T-helper 17 cell (primary cell): ENCODE results near the gene SLC25A26. TPM values are rescaled to one million over a fixed set of nuclear protein-coding genes. Genes with fewer than 3 reads are reported as not detected.

ENCODE experiments used
- ATAC-seq: fragments of 150-1000 bp; cut with Tn5 transposase; 2 replicates; pipeline ENCODE4 v1.10.0; 2021; ENCODE audit warnings: mild to moderate bottlenecking, moderate library complexity
- DNase-seq, 3 donors: peaks; one replicate each; pipeline versions ENCODE4 v3.0.0 to v3.0.0-alpha.2; 2020 to 2021
- H3K9me3 ChIP-seq: one replicate; pipeline ENCODE4 v1.7.0; 2013; ENCODE audit warnings: low read length, mild to moderate bottlenecking; ENCODE audit not compliant: control insufficient read depth, poor library complexity, severe bottlenecking
- H3K27ac Mint-ChIP-seq: one replicate; pipeline ENCODE4 v1.8.0; 2022; ENCODE audit warnings: mild to moderate bottlenecking, moderate library complexity, mixed read lengths
- H3K27me3 Mint-ChIP-seq: one replicate; pipeline ENCODE4 v1.8.0; 2022; ENCODE audit warnings: mixed read lengths
- H3K36me3 Mint-ChIP-seq: one replicate; pipeline ENCODE4 v1.8.0; 2022; ENCODE audit warnings: low read depth, mixed read lengths
- H3K4me1 Mint-ChIP-seq: one replicate; pipeline ENCODE4 v1.8.0; 2022; ENCODE audit warnings: mild to moderate bottlenecking, mixed read lengths
- H3K4me3 Mint-ChIP-seq: one replicate; pipeline ENCODE4 v1.8.0; 2022; ENCODE audit warnings: mild to moderate bottlenecking, moderate library complexity, mixed read lengths
- total RNA-seq, 4 donors: library from RNA in 2 of 4; stranded (reverse) in 2 of 4; gene quantifications; one replicate each; pipeline ENCODE4 v1.2.3 and lab custom pipeline; 2022 to 2026

Gene SLC25A26
- total RNA-seq, 2 donors from 2014 or later = 20.7 to 21.6 TPM

DNA sequence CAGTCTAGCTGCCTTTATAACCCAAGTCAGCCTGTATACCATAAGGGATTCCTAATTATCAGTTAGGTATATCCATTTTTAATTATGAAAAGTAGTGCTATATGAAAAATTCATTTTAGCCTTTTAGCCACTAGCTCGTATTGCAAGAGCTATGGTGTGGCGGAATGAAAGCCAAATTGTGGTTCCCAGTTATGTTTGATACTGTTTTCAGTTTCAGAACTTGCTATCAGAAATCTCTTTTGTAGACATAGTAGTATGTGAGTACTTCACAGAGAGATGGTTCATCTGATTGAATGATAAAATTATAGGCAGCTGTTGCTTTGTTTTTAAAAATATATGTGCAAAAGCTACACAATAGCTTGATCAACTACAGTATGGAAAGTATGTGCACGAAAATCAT is 134.6 kb downstream of the SLC25A26 start:
- Mint-ChIP-seq H3K4me3 (no peak overlapping the region), H3K27me3 (no peaks in the 10 kb centered on the region), H3K4me1 (peaks cover 4% of the 10 kb centered on the region), H3K27ac (peak overlapping the region; percentile 53), H3K36me3 (peaks cover 4% of the 10 kb centered on the region)
- ATAC-seq (no peak), DNase-seq (no peak)
- H3K9me3 ChIP-seq = no peaks in the 10 kb centered on the region

- no peaks in the 10 kb centered on the region for H3K9me3 ChIP-seq
- Mint-ChIP-seq H3K4me1 (peaks cover 4% of the 10 kb centered on the region), H3K27me3 (no peaks in the 10 kb centered on the region), H3K27ac (peak overlapping the region; percentile 27), H3K36me3 (peaks cover 4% of the 10 kb centered on the region), H3K4me3 (no peak overlapping the region)
- no peak for ATAC-seq
- no peak for DNase-seq
Measured at GRCh38 chr3:66355997-66356396, 135.2 kb downstream of the SLC25A26 start.

DNA sequence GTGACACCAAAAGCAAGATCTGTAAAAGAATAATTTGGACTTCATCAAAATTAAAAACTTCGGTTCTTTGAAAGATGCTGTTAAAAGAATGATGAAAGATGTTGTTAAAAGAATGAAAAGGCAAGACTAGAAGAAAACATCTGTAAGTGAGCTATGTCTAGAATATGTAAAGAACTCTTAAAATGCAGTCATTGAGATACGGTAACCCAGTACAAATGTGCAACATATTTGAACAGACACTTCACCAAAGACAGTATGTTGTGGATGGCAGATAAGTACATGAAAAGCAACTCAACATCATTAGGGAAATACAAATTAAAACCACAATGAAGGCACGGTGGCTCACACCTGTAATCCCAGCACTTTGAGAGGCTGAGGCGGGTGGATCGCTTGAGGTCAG is 140.6 kb downstream of the SLC25A26 start:
- H3K4me1 Mint-ChIP-seq = peaks cover 2% of the 10 kb centered on the region

GRCh38 chr3:66362541-66362941 is 141.7 kb downstream of the SLC25A26 start:
- Mint-ChIP-seq H3K36me3 (no peaks in the 10 kb centered on the region), H3K27ac (peak overlapping the region; percentile 80), H3K27me3 (no peaks in the 10 kb centered on the region), H3K4me1 (peaks cover 2% of the 10 kb centered on the region), H3K4me3 (no peak overlapping the region)
- DNase-seq = no peak
- no peak for ATAC-seq
- no peaks in the 10 kb centered on the region for H3K9me3 ChIP-seq

More for the DNA sequence above, 140.6 kb downstream of the SLC25A26 start:
- ATAC-seq (no peak), DNase-seq (no peak)
- H3K27ac Mint-ChIP-seq = no peak overlapping the region
- H3K27me3 Mint-ChIP-seq = no peaks in the 10 kb centered on the region
- H3K36me3 Mint-ChIP-seq = no peaks in the 10 kb centered on the region
- H3K9me3 ChIP-seq = no peaks in the 10 kb centered on the region
- H3K4me3 Mint-ChIP-seq = no peak overlapping the region

DNA sequence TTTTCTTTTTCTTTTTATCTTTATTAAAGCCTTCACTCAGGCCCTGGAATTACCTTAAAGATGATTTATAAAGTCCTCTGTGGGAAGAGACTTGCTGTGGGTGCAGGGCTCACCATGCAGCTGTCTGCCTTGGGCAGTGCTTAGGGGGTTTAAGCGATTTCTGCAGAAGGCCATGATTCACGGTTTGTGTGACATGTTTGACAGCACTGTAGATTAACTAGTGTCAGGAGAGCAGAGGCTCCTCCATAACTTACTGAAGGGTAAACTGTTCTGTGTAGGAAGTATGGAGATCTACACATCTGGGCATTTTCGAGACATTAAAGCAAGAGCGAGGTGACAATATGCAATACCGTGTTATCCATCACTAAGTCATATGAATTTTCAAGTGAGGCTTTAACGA is 142.3 kb downstream of the SLC25A26 start:
- no peaks in the 10 kb centered on the region for H3K9me3 ChIP-seq
- no peak overlapping the region for H3K4me3 Mint-ChIP-seq
- peaks cover 2% of the 10 kb centered on the region for H3K4me1 Mint-ChIP-seq
- peak overlapping the region; percentile 80 for H3K27ac Mint-ChIP-seq
- no peaks in the 10 kb centered on the region for H3K27me3 Mint-ChIP-seq
- DNase-seq (no peak), ATAC-seq (no peak)
- peaks cover under 1% of the 10 kb centered on the region for H3K36me3 Mint-ChIP-seq

DNA sequence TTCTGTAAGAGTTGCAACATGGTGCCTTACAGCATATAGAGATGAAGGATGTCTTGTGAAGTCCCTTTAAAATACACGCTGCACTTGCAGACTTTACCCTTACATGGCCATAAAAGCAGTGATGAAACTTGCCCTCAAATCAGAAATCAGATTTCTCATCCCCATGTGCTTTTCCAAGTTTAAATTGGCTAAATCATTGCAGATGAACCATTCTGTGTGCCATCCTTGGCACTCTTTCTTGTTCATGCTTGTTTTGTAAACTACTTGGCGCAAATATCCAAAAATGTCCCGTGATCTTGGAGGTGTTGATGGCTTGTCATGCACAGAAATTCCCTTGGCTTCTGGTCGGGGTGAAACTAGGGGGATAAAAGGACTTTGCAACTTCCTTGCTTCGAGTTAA is 144.3 kb downstream of the SLC25A26 start:
- Mint-ChIP-seq H3K27me3 (no peaks in the 10 kb centered on the region), H3K4me1 (peaks cover 2% of the 10 kb centered on the region), H3K27ac (peak overlapping the region; percentile 77), H3K36me3 (peaks cover 2% of the 10 kb centered on the region), H3K4me3 (no peak overlapping the region)
- DNase-seq (no peak), ATAC-seq (no peak)
- no peaks in the 10 kb centered on the region for H3K9me3 ChIP-seq

GRCh38 chr3:66366747-66367146 is 145.9 kb downstream of the SLC25A26 start:
- peak overlapping the region; percentile 77 for H3K27ac Mint-ChIP-seq

DNA sequence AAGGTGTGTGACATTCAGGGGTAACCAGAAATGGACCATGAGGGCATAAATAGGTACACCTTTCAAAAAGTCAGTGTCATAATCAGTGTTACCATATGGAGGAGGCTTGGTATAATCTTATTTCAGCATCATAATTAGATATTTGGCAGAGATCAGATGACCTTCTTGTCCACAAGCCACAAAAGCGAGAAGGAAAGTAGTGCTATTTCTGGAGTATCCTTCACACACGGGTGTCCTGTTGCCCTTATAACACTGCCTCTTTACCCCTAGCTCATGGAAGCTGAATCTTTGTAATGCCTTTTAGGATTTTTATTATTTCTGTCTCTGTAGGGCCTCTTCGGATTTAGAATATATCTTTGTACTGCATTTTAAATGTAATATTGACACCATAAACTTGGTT is 147.2 kb downstream of the SLC25A26 start:
- no peak for ATAC-seq
- H3K27me3 Mint-ChIP-seq = no peaks in the 10 kb centered on the region

More at GRCh38 chr3:66366747-66367146, 145.9 kb downstream of the SLC25A26 start:
- H3K4me1 Mint-ChIP-seq = peaks cover 9% of the 10 kb centered on the region
- H3K27me3 Mint-ChIP-seq = no peaks in the 10 kb centered on the region
- no peaks in the 10 kb centered on the region for H3K9me3 ChIP-seq
- peaks cover 5% of the 10 kb centered on the region for H3K36me3 Mint-ChIP-seq
- ATAC-seq (no peak), DNase-seq (no peak)
- no peak overlapping the region for H3K4me3 Mint-ChIP-seq

DNA sequence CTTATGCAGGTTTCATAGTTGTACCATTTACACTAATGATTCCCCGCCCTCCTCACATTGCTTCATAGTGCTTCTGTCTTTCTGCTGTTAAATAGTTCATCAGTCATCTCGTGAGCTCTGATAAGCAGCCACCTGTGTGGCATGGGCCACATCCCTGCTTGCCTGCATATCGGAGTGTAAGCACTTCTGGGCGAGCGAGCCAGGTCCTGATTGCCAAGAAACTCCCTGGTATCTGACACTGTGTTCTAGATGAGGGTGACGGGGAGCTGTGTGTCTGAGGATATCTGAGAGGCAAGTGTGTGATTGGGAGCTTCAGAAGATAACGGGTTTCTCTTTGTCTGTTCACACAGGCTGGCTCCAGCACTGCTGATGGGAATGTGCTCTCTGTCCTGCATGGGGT is 149.4 kb downstream of the SLC25A26 start:
- peaks cover 5% of the 10 kb centered on the region for H3K36me3 Mint-ChIP-seq
- DNase-seq (no peak), ATAC-seq (no peak)
- H3K9me3 ChIP-seq = no peaks in the 10 kb centered on the region
- H3K4me3 Mint-ChIP-seq = no peak overlapping the region
- H3K27me3 Mint-ChIP-seq = no peaks in the 10 kb centered on the region
- H3K27ac Mint-ChIP-seq = peak overlapping the region; percentile 82
- peaks cover 7% of the 10 kb centered on the region for H3K4me1 Mint-ChIP-seq

More for the DNA sequence above, 147.2 kb downstream of the SLC25A26 start:
- no peak for DNase-seq
- H3K4me3 Mint-ChIP-seq = no peak overlapping the region
- H3K9me3 ChIP-seq = no peaks in the 10 kb centered on the region
- H3K36me3 Mint-ChIP-seq = peaks cover 5% of the 10 kb centered on the region
- H3K27ac Mint-ChIP-seq = peak overlapping the region; percentile 63
- peaks cover 9% of the 10 kb centered on the region for H3K4me1 Mint-ChIP-seq

DNA sequence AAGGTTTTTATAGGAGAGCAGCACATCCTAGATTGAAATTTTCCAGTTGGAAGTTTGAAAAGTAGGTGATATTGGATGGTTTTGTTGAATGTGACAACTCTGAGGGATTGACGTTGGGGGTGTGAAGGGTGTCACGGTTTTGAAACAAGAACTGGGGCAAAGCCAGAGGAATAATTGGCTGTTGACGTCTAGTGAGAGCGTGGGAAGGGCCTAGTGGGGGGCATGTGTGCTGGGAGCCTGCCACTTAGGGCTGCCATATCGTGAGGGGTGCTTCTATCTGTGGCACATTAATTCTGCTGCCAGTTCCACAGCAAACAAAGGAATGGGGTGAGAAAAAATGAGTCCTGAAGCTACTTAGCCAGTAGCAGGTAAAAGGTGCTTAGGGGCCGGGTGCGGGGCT is 150.6 kb downstream of the SLC25A26 start:
- Mint-ChIP-seq H3K27me3 (no peaks in the 10 kb centered on the region), H3K4me1 (peaks cover 11% of the 10 kb centered on the region), H3K36me3 (peaks cover 5% of the 10 kb centered on the region), H3K4me3 (no peak overlapping the region), H3K27ac (no peak overlapping the region)
- no peak for DNase-seq
- ATAC-seq = no peak
- H3K9me3 ChIP-seq = no peaks in the 10 kb centered on the region

DNA sequence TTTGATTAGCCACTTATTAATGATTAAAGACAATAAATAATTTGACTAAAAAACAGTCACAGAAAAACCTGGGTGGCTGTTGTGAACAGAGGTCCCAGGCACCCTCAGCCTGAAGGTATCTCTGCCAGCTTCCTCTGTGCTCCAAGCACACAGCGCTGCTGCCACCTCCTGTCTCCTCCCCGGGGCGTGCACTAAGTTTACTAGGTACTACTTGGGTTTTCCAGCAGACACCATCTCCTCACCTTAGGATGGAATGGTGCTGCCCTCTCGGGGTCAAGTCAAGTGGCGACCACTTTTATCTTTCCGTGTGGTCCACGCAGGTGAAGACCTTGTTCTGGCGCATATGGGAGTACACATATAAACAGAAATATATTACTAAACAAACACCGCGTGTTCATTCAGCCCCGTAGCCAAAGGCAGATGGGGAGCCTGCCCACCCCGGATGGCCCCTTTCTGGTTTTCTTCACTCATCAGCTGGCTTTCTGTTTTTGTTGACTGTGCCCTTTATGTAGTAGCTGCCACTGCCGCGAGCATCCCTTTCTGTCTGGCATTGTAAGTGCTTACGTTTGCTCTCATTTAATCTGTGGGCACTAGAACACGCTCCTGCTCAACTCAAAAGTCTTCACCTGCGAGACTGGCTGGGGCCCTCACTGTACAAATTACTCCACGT is 152.0 kb downstream of the SLC25A26 start:
- ATAC-seq = peak; percentile 77
- peaks cover 5% of the 10 kb centered on the region for H3K36me3 Mint-ChIP-seq

DNA sequence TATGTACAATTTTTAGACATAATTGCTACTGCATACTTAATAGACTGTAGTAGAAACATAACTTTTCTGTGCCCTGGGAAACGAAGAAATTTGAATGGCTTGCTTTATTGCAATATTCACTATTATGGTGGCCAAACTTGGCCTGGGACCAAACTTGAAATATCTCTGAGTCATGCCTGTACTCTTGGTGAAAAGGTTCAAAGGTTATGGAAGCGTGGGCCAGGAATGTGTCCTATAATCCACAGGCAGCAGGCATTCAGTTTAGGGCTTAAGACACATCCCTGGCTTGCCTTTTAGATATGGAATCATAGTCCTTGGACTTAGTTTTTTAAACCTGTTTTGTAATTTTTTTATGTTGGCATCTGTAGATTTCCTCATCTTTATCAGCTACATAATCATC is 155.8 kb downstream of the SLC25A26 start:
- peak overlapping the region; percentile 98 for H3K27ac Mint-ChIP-seq
- DNase-seq (no peak), ATAC-seq (no peak)
- H3K4me1 Mint-ChIP-seq = peaks cover 16% of the 10 kb centered on the region
- H3K27me3 Mint-ChIP-seq = no peaks in the 10 kb centered on the region
- no peaks in the 10 kb centered on the region for H3K9me3 ChIP-seq
- H3K4me3 Mint-ChIP-seq = no peak overlapping the region
- H3K36me3 Mint-ChIP-seq = peaks cover 2% of the 10 kb centered on the region

More for the DNA sequence above, 152.0 kb downstream of the SLC25A26 start:
- no peaks in the 10 kb centered on the region for H3K27me3 Mint-ChIP-seq
- peak overlapping the region; percentile 98 for H3K27ac Mint-ChIP-seq
- H3K9me3 ChIP-seq = no peaks in the 10 kb centered on the region
- no peak overlapping the region for H3K4me3 Mint-ChIP-seq
- peaks cover 16% of the 10 kb centered on the region for H3K4me1 Mint-ChIP-seq
- DNase-seq = peak in 1 of 3 donors; percentile 19

GRCh38 chr3:66377800-66378199 is 157.0 kb downstream of the SLC25A26 start:
- Mint-ChIP-seq H3K27me3 (no peaks in the 10 kb centered on the region), H3K4me3 (peak overlapping the region; percentile 54), H3K36me3 (peaks cover 2% of the 10 kb centered on the region), H3K4me1 (peaks cover 16% of the 10 kb centered on the region), H3K27ac (peak overlapping the region; percentile 98)
- DNase-seq = no peak
- H3K9me3 ChIP-seq = no peaks in the 10 kb centered on the region
- peak; percentile 82 for ATAC-seq

DNA sequence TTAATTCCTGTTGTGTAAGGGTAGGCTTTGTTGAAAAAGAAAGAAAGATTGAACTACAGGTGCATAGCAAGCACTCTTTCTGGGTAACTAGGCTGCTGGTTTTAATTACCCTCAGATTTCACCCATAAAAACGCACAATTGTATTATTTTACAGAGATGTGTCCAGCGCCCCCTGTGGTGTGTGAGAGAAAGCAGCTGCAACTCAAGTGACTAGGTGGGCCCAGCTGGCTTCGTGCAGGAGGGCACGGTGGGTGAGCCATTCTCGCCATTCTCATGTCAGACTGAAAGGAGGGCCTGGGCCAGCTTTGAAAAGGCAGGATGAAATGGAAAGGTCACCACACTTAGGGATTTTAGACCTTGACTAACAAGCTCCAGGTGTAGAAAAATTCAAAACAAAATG is 157.5 kb downstream of the SLC25A26 start:
- peak; percentile 77 for ATAC-seq
- peak overlapping the region; percentile 54 for H3K4me3 Mint-ChIP-seq

More for the DNA sequence above, 157.5 kb downstream of the SLC25A26 start:
- no peaks in the 10 kb centered on the region for H3K27me3 Mint-ChIP-seq
- peaks cover 16% of the 10 kb centered on the region for H3K4me1 Mint-ChIP-seq
- peak; percentile 29 to 35 (median 34) for DNase-seq
- peak overlapping the region; percentile 98 for H3K27ac Mint-ChIP-seq
- no peaks in the 10 kb centered on the region for H3K9me3 ChIP-seq
- H3K36me3 Mint-ChIP-seq = peaks cover 2% of the 10 kb centered on the region
